Erythroblast (primary cell): ENCODE data around the gene KHDC1.

Experiments used
- GATA1 ChIP-seq: IDR thresholded peaks from 2 replicates; pipeline ENCODE4 v1.6.1; 2011; ENCODE audit warnings: low read depth, mild to moderate bottlenecking, control low read depth, low read length, moderate library complexity
- POLR2A ChIP-seq: IDR thresholded peaks from 2 replicates; pipeline ENCODE4 v1.6.1; 2011; ENCODE audit warnings: mild to moderate bottlenecking, low read length

DNA sequence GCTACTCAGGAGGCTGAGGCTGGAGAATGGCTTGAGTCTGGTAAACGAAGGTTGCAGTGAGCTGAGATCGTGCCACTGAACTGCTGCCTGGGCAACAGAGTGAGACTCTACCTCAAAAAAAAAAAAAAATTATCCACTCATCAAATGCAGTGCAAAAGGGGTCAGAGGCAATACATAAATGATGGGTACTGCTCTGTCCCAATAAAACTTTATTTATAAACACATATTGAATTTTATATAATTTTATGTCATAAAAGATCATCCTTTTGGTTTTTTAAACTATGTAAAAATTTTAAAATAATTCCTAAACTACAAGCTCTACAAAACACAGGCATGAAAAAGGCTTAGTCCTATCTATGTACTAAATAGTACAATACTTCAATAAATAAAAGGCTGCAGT is 10.3 kb downstream of the KHDC1 start:
- TF ChIP-seq POLR2A (no peak), GATA1 (no peak)
